ENCODE measurements around the gene ATP13A2. TPM values are rescaled to one million over a fixed set of nuclear protein-coding genes. Genes with fewer than 3 reads are reported as not detected.
A peak's percentile ranks its signal among the peaks of the same experiment; 100 is the strongest.
"Not testable (repeated sequence)": the region's sequence is repeated elsewhere in the genome, so short reads cannot be mapped to it uniquely, and the experiment has no call there.

The ATP13A2 gene
- total RNA-seq, 1 experiment from 2014 or later = 61.3 TPM

DNA sequence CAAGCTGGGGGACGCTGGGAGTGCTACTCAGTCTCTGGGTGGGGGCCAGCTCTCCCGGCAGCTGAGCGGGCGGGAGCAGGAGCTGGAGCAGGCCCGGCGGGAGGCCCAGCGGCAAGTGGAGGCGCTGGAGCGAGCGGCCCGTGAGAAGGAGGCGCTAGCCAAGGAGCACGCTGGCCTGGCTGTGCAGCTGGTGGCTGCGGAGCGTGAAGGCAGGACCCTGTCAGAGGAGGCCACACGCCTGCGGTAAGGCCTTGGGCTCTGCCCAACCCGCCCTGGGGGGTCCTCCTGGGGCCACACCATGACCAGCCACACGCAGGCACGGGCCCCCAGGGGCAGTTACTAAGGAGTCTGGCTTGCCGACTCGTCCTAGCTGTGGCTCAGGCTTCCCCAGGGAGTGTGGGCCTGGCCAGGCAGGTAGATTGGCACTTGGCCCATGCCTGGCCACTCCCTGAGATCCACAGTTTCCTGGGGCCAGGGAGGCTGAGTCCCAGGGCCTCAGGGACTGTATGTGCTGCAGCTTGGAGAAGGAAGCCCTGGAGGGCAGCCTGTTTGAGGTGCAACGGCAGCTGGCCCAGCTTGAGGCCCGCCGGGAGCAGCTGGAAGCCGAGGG is 63.3 kb downstream of the ATP13A2 start:
- H3K27me3 Mint-ChIP-seq (ENCODE audit: insufficient read depth, unreplicated experiment); H3K9me3 Mint-ChIP-seq (ENCODE audit: unreplicated experiment); H3K36me3 Mint-ChIP-seq (ENCODE audit: insufficient read depth, unreplicated experiment); H3K4me3 Mint-ChIP-seq (ENCODE audit: unreplicated experiment); intact Hi-C loops (cut with micrococcal nuclease); BruUV-seq (replicated peaks): not testable (repeated sequence)
- H3K4me1 Mint-ChIP-seq (ENCODE audit: insufficient read depth, unreplicated experiment) = peaks cover 14% of the 10 kb centered on the region
- peak; percentile 89 for DNase-seq (ENCODE audit: unreplicated experiment)
- ChIA-PET POLR2A (interaction anchor here (0.6 to 3.5 kb wide), 11 partner anchors 15 to 637 kb away, joined by 3 to 27 read pairs (median 4); no protein-coding TSS in a partner anchor), CTCF (interaction anchor here (0.6 to 5.7 kb wide), 5 partner anchors 23 to 713 kb away, joined by 3 to 44 read pairs (median 10); no protein-coding TSS in a partner anchor)
- peak overlapping the region; percentile 79 for H3K27ac Mint-ChIP-seq (ENCODE audit: low read depth, unreplicated experiment)

- peaks cover 5% of the 10 kb centered on the region for H3K4me1 Mint-ChIP-seq (ENCODE audit: insufficient read depth, unreplicated experiment)
- no peaks in the 10 kb centered on the region for H3K36me3 Mint-ChIP-seq (ENCODE audit: insufficient read depth, unreplicated experiment)
- no peak overlapping the region for H3K4me3 Mint-ChIP-seq (ENCODE audit: unreplicated experiment)
- DNase-seq (ENCODE audit: unreplicated experiment) = no peak
- ChIA-PET POLR2A (interaction anchor here (0.6 to 3.5 kb wide), 2 partner anchors 12 to 21 kb away, joined by 4 to 27 read pairs; no protein-coding TSS in a partner anchor), CTCF (interaction anchor here (0.9 kb wide), 1 partner anchor 21 kb away, joined by 3 read pairs; no protein-coding TSS in a partner anchor)
- no peak for TF ChIP-seq CTCF (IDR thresholded peaks at IDR 0.05; ENCODE audit: unreplicated experiment)
- H3K27ac Mint-ChIP-seq (ENCODE audit: low read depth, unreplicated experiment) = no peak overlapping the region
- no TSS peak for BruUV-seq (replicated peaks)
- intact Hi-C loops (cut with micrococcal nuclease) = no loop called here
- H3K9me3 Mint-ChIP-seq (ENCODE audit: unreplicated experiment) = no peaks in the 10 kb centered on the region
- no peaks in the 10 kb centered on the region for H3K27me3 Mint-ChIP-seq (ENCODE audit: insufficient read depth, unreplicated experiment)
Observed at GRCh38 chr1:16946646-16947045, 65.1 kb downstream of the ATP13A2 start.

DNA sequence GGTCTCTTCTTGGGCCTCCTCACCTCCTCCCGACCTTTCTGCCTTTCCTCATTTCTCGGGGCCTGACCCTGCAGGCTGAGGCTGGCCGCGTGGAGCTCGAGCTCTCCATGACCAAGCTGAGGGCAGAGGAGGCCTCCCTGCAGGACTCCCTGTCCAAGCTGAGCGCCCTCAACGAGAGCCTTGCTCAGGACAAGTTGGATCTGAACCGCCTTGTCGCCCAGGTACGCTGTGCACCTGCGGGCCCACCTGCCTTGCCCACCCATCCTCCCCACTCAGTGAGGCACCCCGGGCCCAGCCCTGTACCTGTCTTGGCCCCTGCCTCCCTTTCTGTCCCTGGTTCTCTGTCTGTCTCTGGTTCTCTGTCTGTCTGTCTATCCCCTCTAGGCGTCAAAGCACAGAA is 65.5 kb downstream of the ATP13A2 start:
- H3K27ac Mint-ChIP-seq (ENCODE audit: low read depth, unreplicated experiment); H3K4me1 Mint-ChIP-seq (ENCODE audit: insufficient read depth, unreplicated experiment); DNase-seq (ENCODE audit: unreplicated experiment); intact Hi-C loops (cut with micrococcal nuclease); BruUV-seq (replicated peaks); H3K9me3 Mint-ChIP-seq (ENCODE audit: unreplicated experiment); H3K36me3 Mint-ChIP-seq (ENCODE audit: insufficient read depth, unreplicated experiment); H3K4me3 Mint-ChIP-seq (ENCODE audit: unreplicated experiment); H3K27me3 Mint-ChIP-seq (ENCODE audit: insufficient read depth, unreplicated experiment): not testable (repeated sequence)
- POLR2A ChIA-PET = interaction anchor here (0.6 kb wide), 1 partner anchor 11 kb away, joined by 4 read pairs; no protein-coding TSS in a partner anchor
- CTCF ChIA-PET = interaction anchor here (0.9 kb wide), 1 partner anchor 21 kb away, joined by 3 read pairs; no protein-coding TSS in a partner anchor

DNA sequence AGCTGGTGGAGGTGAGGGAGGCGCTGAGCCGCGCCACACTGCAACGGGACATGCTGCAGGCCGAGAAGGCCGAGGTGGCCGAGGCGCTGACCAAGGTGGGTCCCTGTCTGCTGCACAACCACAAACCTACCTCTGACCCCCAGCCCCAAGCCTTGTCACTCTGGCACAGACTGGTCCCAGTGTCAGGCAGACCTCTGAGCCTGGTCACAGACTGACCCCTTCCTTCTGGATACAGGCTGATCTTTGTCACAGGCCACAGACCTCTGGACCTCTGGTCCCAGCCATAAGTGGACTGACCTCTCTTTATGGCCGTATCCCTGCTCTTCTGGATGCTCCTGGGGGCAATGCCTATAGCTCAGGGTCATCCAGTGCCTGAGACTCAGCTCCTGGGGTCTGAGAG is 66.2 kb downstream of the ATP13A2 start:
- CTCF ChIA-PET; H3K4me3 Mint-ChIP-seq (ENCODE audit: unreplicated experiment); DNase-seq (ENCODE audit: unreplicated experiment); H3K4me1 Mint-ChIP-seq (ENCODE audit: insufficient read depth, unreplicated experiment); BruUV-seq (replicated peaks); H3K27me3 Mint-ChIP-seq (ENCODE audit: insufficient read depth, unreplicated experiment); intact Hi-C loops (cut with micrococcal nuclease); H3K36me3 Mint-ChIP-seq (ENCODE audit: insufficient read depth, unreplicated experiment); POLR2A ChIA-PET; H3K27ac Mint-ChIP-seq (ENCODE audit: low read depth, unreplicated experiment); H3K9me3 Mint-ChIP-seq (ENCODE audit: unreplicated experiment): not testable (repeated sequence)

GRCh38 chr1:16944038-16944437 is 67.7 kb downstream of the ATP13A2 start:
- no peak overlapping the region for H3K4me3 Mint-ChIP-seq (ENCODE audit: unreplicated experiment)
- no peak overlapping the region for H3K27ac Mint-ChIP-seq (ENCODE audit: low read depth, unreplicated experiment)
- CTCF ChIA-PET = no interaction called here
- H3K36me3 Mint-ChIP-seq (ENCODE audit: insufficient read depth, unreplicated experiment) = peaks cover 13% of the 10 kb centered on the region
- H3K27me3 Mint-ChIP-seq (ENCODE audit: insufficient read depth, unreplicated experiment) = no peaks in the 10 kb centered on the region
- H3K9me3 Mint-ChIP-seq (ENCODE audit: unreplicated experiment) = no peaks in the 10 kb centered on the region
- TF ChIP-seq CTCF (IDR thresholded peaks at IDR 0.05; ENCODE audit: unreplicated experiment) = no peak
- intact Hi-C loops (cut with micrococcal nuclease) = no loop called here
- peaks cover 5% of the 10 kb centered on the region for H3K4me1 Mint-ChIP-seq (ENCODE audit: insufficient read depth, unreplicated experiment)
- BruUV-seq (replicated peaks) = no TSS peak
- POLR2A ChIA-PET = interaction anchor here (0.5 to 1.1 kb wide), 2 partner anchors 20 to 21 kb away, joined by 3 read pairs; no protein-coding TSS in a partner anchor
- no peak for DNase-seq (ENCODE audit: unreplicated experiment)

DNA sequence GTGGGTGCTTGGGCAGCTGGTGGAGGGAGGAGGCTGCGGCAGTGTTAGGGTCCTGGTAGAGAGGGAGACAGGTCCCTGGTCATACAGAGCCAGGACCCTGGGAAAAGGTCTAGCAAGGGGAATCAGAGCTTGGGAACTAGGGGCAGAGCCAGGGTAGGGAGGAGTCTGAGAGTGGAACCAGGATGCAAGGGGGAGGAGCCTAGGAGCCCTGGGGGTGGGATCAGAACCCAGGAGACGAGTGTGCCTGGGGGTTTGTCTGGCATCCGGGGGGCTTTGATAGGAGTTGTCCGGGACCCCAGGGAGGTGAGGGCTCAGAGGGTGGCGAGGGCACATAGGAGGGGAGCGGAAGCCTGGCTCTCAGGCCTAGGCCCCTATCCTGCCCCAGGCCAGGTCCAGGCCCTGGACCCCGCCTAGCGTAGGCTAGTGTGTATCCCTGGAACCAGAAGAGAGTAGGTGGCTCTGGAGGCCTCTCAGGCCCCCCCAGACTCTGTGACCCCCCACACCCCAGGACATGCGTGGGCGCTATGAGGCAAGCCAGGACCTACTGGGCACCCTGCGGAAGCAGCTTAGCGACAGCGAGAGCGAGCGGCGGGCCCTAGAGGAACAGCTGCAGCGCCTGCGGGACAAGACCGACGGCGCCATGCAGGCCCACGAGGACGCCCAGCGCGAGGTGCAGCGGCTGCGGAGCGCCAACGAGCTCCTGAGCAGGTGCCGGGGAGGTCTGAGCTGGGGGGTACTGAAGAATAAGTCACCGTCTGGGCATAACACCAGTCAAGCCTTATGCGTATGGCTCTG is 72.1 kb downstream of the ATP13A2 start:
- CTCF ChIA-PET; H3K4me1 Mint-ChIP-seq (ENCODE audit: insufficient read depth, unreplicated experiment); H3K27ac Mint-ChIP-seq (ENCODE audit: low read depth, unreplicated experiment); intact Hi-C loops (cut with micrococcal nuclease); H3K9me3 Mint-ChIP-seq (ENCODE audit: unreplicated experiment); H3K27me3 Mint-ChIP-seq (ENCODE audit: insufficient read depth, unreplicated experiment); BruUV-seq (replicated peaks); DNase-seq (ENCODE audit: unreplicated experiment); H3K4me3 Mint-ChIP-seq (ENCODE audit: unreplicated experiment); POLR2A ChIA-PET: not testable (repeated sequence)
- H3K36me3 Mint-ChIP-seq (ENCODE audit: insufficient read depth, unreplicated experiment) = peaks cover 20% of the 10 kb centered on the region

All from MCF 10A (cell line).